Mesenchymal stem cell (in vitro differentiated cells and primary cell): ENCODE data around the gene KDM8.

ENCODE experiments used
- DNase-seq: peaks from one replicate; pipeline ENCODE4 v3.0.0-alpha.2; 2013
- H2AFZ ChIP-seq: one replicate; pipeline ENCODE4 v1.6.1; 2013; ENCODE audit warnings: low read depth, mild to moderate bottlenecking, control low read depth, inconsistent platforms, low read length, moderate library complexity
- H2AK5ac ChIP-seq: 2 replicates; pipeline ENCODE4 v1.6.1; 2013; ENCODE audit warnings: low read length, moderate library complexity, mild to moderate bottlenecking, inconsistent platforms; ENCODE audit not compliant: severe bottlenecking
- H2BK120ac ChIP-seq: one replicate; pipeline ENCODE4 v1.6.1; 2013; ENCODE audit warnings: low read depth, mild to moderate bottlenecking, inconsistent platforms, low read length, moderate library complexity
- H2BK12ac ChIP-seq, 2 experiments: one replicate each; pipeline ENCODE4 v1.6.1; 2013; ENCODE audit warnings: inconsistent platforms in 2 of 2, low read length in 2 of 2, mild to moderate bottlenecking in 2 of 2, moderate library complexity in 2 of 2, control low read depth in 1 of 2
- H2BK15ac ChIP-seq: one replicate; pipeline ENCODE4 v1.6.1; 2013; ENCODE audit warnings: mild to moderate bottlenecking, low read depth, inconsistent platforms; ENCODE audit not compliant: poor library complexity, severe bottlenecking
- H2BK5ac ChIP-seq: 2 replicates; pipeline ENCODE4 v1.6.1; 2013; ENCODE audit warnings: low read depth, mild to moderate bottlenecking, low read length, control low read depth, inconsistent platforms; ENCODE audit not compliant: poor library complexity, severe bottlenecking
- H3K14ac ChIP-seq, 2 experiments: one replicate each; pipeline ENCODE4 v1.6.1; 2013; ENCODE audit warnings: inconsistent platforms in 2 of 2, low read length in 2 of 2, control low read depth in 1 of 2, mild to moderate bottlenecking in 1 of 2, moderate library complexity in 1 of 2
- H3K18ac ChIP-seq, 2 experiments: one replicate each; pipeline ENCODE4 v1.6.1; 2013; ENCODE audit warnings: inconsistent platforms in 2 of 2, low read length in 2 of 2, control low read depth in 1 of 2, low read depth in 1 of 2, mild to moderate bottlenecking in 1 of 2
- H3K23ac ChIP-seq, 2 experiments: one replicate each; pipeline ENCODE4 v1.6.1; 2013; ENCODE audit warnings: inconsistent platforms in 2 of 2, low read length in 2 of 2, mild to moderate bottlenecking in 2 of 2, moderate library complexity in 2 of 2, control low read depth in 1 of 2
- H3K27ac ChIP-seq: 2 replicates; pipeline ENCODE4 v1.5.1; 2013; ENCODE audit warnings: mild to moderate bottlenecking, moderate library complexity, low read length, control low read depth, inconsistent platforms; ENCODE audit not compliant: poor library complexity, severe bottlenecking
- H3K27me3 ChIP-seq, 2 experiments: 2 replicates each; pipeline versions ENCODE4 v1.6.1 to v1.7.0; 2013; ENCODE audit warnings: low read length in 2 of 2, mild to moderate bottlenecking in 2 of 2, moderate library complexity in 2 of 2, control low read depth in 1 of 2, inconsistent platforms in 1 of 2; ENCODE audit not compliant: control insufficient read depth in 1 of 2, insufficient read depth in 1 of 2
- H3K36me3 ChIP-seq, 2 experiments: 2 replicates each; pipeline versions ENCODE4 v1.6.1 to v1.7.0; 2013; ENCODE audit warnings: low read length in 2 of 2, control low read depth in 1 of 2, inconsistent platforms in 1 of 2, low read depth in 1 of 2, mild to moderate bottlenecking in 1 of 2; ENCODE audit not compliant: insufficient read depth in 2 of 2, control insufficient read depth in 1 of 2
- H3K4ac ChIP-seq, 2 experiments: one replicate each; pipeline ENCODE4 v1.6.1; 2013; ENCODE audit warnings: inconsistent platforms in 2 of 2, low read length in 2 of 2, mild to moderate bottlenecking in 2 of 2, moderate library complexity in 2 of 2, control low read depth in 1 of 2, low read depth in 1 of 2
- H3K4me1 ChIP-seq: 2 replicates; pipeline ENCODE4 v1.6.1; 2013; ENCODE audit warnings: low read depth, low read length, control low read depth; ENCODE audit not compliant: control insufficient read depth, insufficient read depth
- H3K4me2 ChIP-seq: 2 replicates; pipeline ENCODE4 v1.6.1; 2013; ENCODE audit warnings: low read length, mild to moderate bottlenecking, inconsistent platforms; ENCODE audit not compliant: poor library complexity, severe bottlenecking
- H3K4me3 ChIP-seq, 2 experiments: 2 replicates each; pipeline versions ENCODE4 v1.5.1 to v1.7.0; 2013; ENCODE audit warnings: low read length in 2 of 2, mild to moderate bottlenecking in 2 of 2, control low read depth in 1 of 2, low read depth in 1 of 2; ENCODE audit not compliant: insufficient read depth in 1 of 2
- H3K79me1 ChIP-seq: replicated peaks from 2 replicates; pipeline ENCODE4 v1.6.1; 2013; ENCODE audit warnings: mild to moderate bottlenecking, control low read depth, low read length, inconsistent platforms; ENCODE audit not compliant: poor library complexity, severe bottlenecking
- H3K9ac ChIP-seq: 2 replicates; pipeline ENCODE4 v1.7.0; 2013; ENCODE audit warnings: mild to moderate bottlenecking, low read length, moderate library complexity
- H3K9me3 ChIP-seq: 2 replicates; pipeline ENCODE4 v1.7.0; 2013; ENCODE audit warnings: mild to moderate bottlenecking, low read length; ENCODE audit not compliant: control insufficient read depth
- H4K8ac ChIP-seq: one replicate; pipeline ENCODE4 v1.6.1; 2013; ENCODE audit warnings: inconsistent platforms, mild to moderate bottlenecking, low read length, moderate library complexity
- H4K91ac ChIP-seq: one replicate; pipeline ENCODE4 v1.6.1; 2013; ENCODE audit warnings: mild to moderate bottlenecking, low read length, inconsistent platforms
- WGBS: methylation state at CpG from one replicate; pipeline ENCODE4 v1.1.7; 2013; ENCODE audit warnings: mixed read lengths; 5-methylcytosine and 5-hydroxymethylcytosine counted together

KDM8 gene

DNA sequence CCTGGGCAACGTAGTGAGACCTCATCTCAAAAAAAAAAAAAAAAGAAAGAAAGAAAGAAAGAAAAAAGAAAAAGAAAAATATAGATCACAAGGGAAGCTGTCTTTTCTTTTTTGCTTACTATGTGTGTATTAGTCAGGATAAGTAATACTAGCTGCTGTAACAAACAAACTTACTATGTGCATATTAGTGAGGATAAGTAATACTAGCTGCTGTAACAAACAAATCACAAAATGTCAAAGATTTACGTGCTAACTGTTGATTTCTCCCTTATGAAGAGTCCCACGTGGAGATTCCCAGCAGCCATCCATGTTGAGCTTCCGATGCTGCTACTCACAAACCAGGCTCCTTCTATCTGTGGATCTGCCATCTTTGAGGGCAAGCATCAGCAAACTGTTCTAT, 31.7 kb upstream of the KDM8 start:
- Histone ChIP-seq H2BK12ac (no peak overlapping the region), H3K9ac (no peak overlapping the region), H2AFZ (no peak overlapping the region), H3K27ac (no peak overlapping the region), H3K4ac (no peak overlapping the region), H3K23ac (no peak overlapping the region), H3K4me3 (no peak overlapping the region), H3K18ac (no peak overlapping the region), H2AK5ac (no peak overlapping the region), H3K9me3 (peaks cover 5% of the 10 kb centered on the region), H3K4me1 (peaks cover 2% of the 10 kb centered on the region), H3K36me3 (no peaks in the 10 kb centered on the region), H2BK5ac (no peak overlapping the region), H3K27me3 (no peaks in the 10 kb centered on the region), H3K4me2 (no peak overlapping the region), H4K8ac (no peak overlapping the region), H3K14ac (no peak overlapping the region), H3K79me1 (no peaks in the 10 kb centered on the region), H2BK120ac (no peak overlapping the region), H2BK15ac (no peak overlapping the region), H4K91ac (no peak overlapping the region)
- WGBS, result 83% methylated on average over 3 of the region's 4 CpGs
- no peak for DNase-seq

DNA sequence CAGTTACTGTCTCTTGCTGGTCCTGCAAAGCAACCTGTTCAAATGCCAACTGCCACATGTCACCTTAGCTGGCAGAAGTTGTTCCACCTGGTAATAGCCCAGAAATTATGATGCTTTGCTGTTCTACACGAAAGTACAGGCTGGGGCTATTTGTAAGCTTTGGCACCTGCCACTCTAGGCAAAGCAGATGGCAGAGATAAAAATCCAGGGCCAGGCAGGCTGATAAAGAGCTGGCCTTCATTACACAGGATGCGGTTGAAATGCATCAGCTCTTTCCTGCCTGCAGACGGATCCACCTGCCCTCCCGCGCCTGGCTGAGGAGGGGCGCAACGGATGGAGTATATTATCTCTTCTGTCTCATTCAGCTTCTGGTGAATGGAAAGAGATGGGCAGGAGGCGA, 29.3 kb upstream of the KDM8 start:
- no peak overlapping the region for H3K23ac ChIP-seq
- H3K27ac ChIP-seq, result no peak overlapping the region
- no peak for DNase-seq
- no peak overlapping the region for H2AFZ ChIP-seq
- H3K18ac ChIP-seq, result no peak overlapping the region
- no peak overlapping the region for H2BK5ac ChIP-seq
- H3K4ac ChIP-seq, result no peak overlapping the region
- H3K4me1 ChIP-seq, result peaks cover under 1% of the 10 kb centered on the region
- H3K9me3 ChIP-seq, result peaks cover 5% of the 10 kb centered on the region
- no peak overlapping the region for H2BK120ac ChIP-seq
- H2BK12ac ChIP-seq, result no peak overlapping the region
- no peak overlapping the region for H4K8ac ChIP-seq
- H3K9ac ChIP-seq, result no peak overlapping the region
- no peak overlapping the region for H3K4me3 ChIP-seq
- H3K14ac ChIP-seq, result no peak overlapping the region
- H2AK5ac ChIP-seq, result no peak overlapping the region
- H3K36me3 ChIP-seq, result no peaks in the 10 kb centered on the region
- 88% methylated on average over 7 of the region's 8 CpGs for WGBS
- H3K27me3 ChIP-seq, result no peaks in the 10 kb centered on the region
- no peak overlapping the region for H4K91ac ChIP-seq
- H2BK15ac ChIP-seq, result no peak overlapping the region
- H3K4me2 ChIP-seq, result no peak overlapping the region
- H3K79me1 ChIP-seq, result no peaks in the 10 kb centered on the region

DNA sequence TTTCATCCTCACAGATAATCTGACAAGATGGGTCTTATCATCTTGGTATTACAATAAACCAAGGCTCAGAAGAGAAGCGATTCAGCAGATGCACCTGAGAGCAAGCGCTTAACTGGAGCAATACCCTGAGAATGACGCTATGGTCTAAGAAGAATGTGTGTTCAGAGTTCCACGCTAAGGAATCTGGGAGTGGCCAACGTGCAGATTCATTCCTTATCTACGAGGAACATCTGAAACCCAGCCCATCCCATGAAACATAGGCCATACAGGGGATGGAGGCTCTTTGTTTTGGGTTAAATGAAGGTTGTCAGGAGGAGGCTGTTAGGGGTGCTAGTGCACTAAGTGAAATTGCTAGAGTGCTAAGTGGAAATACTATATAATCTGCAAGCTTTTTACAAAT, 28.5 kb upstream of the KDM8 start:
- Histone ChIP-seq H4K8ac (no peak overlapping the region), H2AFZ (no peak overlapping the region), H2AK5ac (no peak overlapping the region), H3K9ac (no peak overlapping the region), H3K27ac (no peak overlapping the region), H3K36me3 (no peaks in the 10 kb centered on the region), H3K9me3 (peaks cover 5% of the 10 kb centered on the region), H3K4me3 (no peak overlapping the region), H3K14ac (no peak overlapping the region), H2BK12ac (no peak overlapping the region), H3K79me1 (no peaks in the 10 kb centered on the region), H2BK15ac (no peak overlapping the region), H3K27me3 (no peaks in the 10 kb centered on the region), H2BK5ac (no peak overlapping the region), H2BK120ac (no peak overlapping the region), H3K18ac (no peak overlapping the region), H3K4me1 (peaks cover 1% of the 10 kb centered on the region), H3K4ac (no peak overlapping the region), H4K91ac (no peak overlapping the region), H3K23ac (no peak overlapping the region), H3K4me2 (no peak overlapping the region)
- no peak for DNase-seq
- WGBS, result 93% methylated on average over 3 of the region's 6 CpGs

GRCh38 chr16:27175888-27176287, 27.4 kb upstream of the KDM8 start:
- no peak overlapping the region for H4K8ac ChIP-seq
- no peak overlapping the region for H2BK12ac ChIP-seq
- H2AK5ac ChIP-seq, result no peak overlapping the region
- H3K9me3 ChIP-seq, result peaks cover 5% of the 10 kb centered on the region
- H4K91ac ChIP-seq, result no peak overlapping the region
- no peak overlapping the region for H3K14ac ChIP-seq
- no peak overlapping the region for H3K9ac ChIP-seq
- H3K27ac ChIP-seq, result no peak overlapping the region
- H2AFZ ChIP-seq, result no peak overlapping the region
- H3K27me3 ChIP-seq, result no peaks in the 10 kb centered on the region
- H2BK5ac ChIP-seq, result no peak overlapping the region
- DNase-seq, result no peak
- H3K4me2 ChIP-seq, result no peak overlapping the region
- no peak overlapping the region for H3K18ac ChIP-seq
- H3K36me3 ChIP-seq, result no peaks in the 10 kb centered on the region
- peaks cover 1% of the 10 kb centered on the region for H3K4me1 ChIP-seq
- H3K79me1 ChIP-seq, result no peaks in the 10 kb centered on the region
- no peak overlapping the region for H3K4ac ChIP-seq
- 99% methylated on average over 8 of the region's 8 CpGs for whole genome bisulfite sequencing
- H3K23ac ChIP-seq, result no peak overlapping the region
- no peak overlapping the region for H3K4me3 ChIP-seq
- no peak overlapping the region for H2BK15ac ChIP-seq
- H2BK120ac ChIP-seq, result no peak overlapping the region
